Measurements from ENCODE around the gene PCDHA7. TPM values are rescaled to one million over a fixed set of nuclear protein-coding genes. Genes with fewer than 3 reads are reported as not detected.
"Not testable (repeated sequence)": the region's sequence is repeated elsewhere in the genome, so short reads cannot be mapped to it uniquely, and the experiment has no call there.

PCDHA7 gene
- total RNA-seq, 1 experiment from 2014 or later, result 0.48 TPM

- Mint-ChIP-seq H3K9me3 (peaks cover 20 to 26% of the 10 kb centered on the region in 2 experiments), H3K36me3 (ENCODE audit: insufficient read depth in 1 of 3, low read depth in 3 of 3) (peaks cover 14 to 38% (median 15%) of the 10 kb centered on the region in 3 experiments), H3K4me3 (peak overlapping the region in 1 of 2 experiments; percentile 33; a peak in 1 of 5 replicates)
- not testable (repeated sequence) for H2BK15ac ChIP-seq (ENCODE audit: low read depth, low read length); H3K4me1 Mint-ChIP-seq; H2BK12ac ChIP-seq (ENCODE audit: insufficient read length, low read depth, low read length); H3K18ac ChIP-seq (ENCODE audit: insufficient read length, low read depth, low read length); H3K4ac ChIP-seq (ENCODE audit: low read depth, low read length); H2BK20ac ChIP-seq (ENCODE audit: low read depth, low read length, poor library complexity, severe bottlenecking); H4K5ac ChIP-seq (ENCODE audit: insufficient read length, low read depth, low read length); H3K27me3 ChIP-seq (ENCODE audit: insufficient read depth, low read length); H4K20me1 ChIP-seq (ENCODE audit: control insufficient read depth, insufficient read depth, insufficient read length); H2BK120ac ChIP-seq (ENCODE audit: low read depth, low read length, poor library complexity, severe bottlenecking); H3K27ac Mint-ChIP-seq; H3K4me1 ChIP-seq (ENCODE audit: insufficient read depth, low read length); H3K79me2 ChIP-seq (ENCODE audit: insufficient read depth, low read length); H4K8ac ChIP-seq (replicated peaks; ENCODE audit: insufficient read length, low read depth, low read length); H3K4me2 ChIP-seq (ENCODE audit: insufficient read depth, insufficient read length, low read length); H2AFZ ChIP-seq (ENCODE audit: low read length); H3K27me3 Mint-ChIP-seq (ENCODE audit: low read depth); H3K23me2 ChIP-seq (ENCODE audit: insufficient read length, low read depth, low read length, poor library complexity, severe bottlenecking); H2AK5ac ChIP-seq (ENCODE audit: insufficient read length, low read length); H3K9me3 ChIP-seq (ENCODE audit: control insufficient read depth, low read depth, low read length); DNase-seq; H3K56ac ChIP-seq (ENCODE audit: insufficient read length, low read depth, low read length); H3K23ac ChIP-seq (ENCODE audit: insufficient read length, low read depth, low read length); H3T11ph ChIP-seq (ENCODE audit: low read length); H4K91ac ChIP-seq (ENCODE audit: insufficient read length, low read depth, low read length); H3K14ac ChIP-seq (ENCODE audit: insufficient read depth, low read length); H3K9ac ChIP-seq (ENCODE audit: extremely low read depth, insufficient read length, low read length); H3K79me1 ChIP-seq (ENCODE audit: insufficient read depth, low read depth, low read length, poor library complexity, severe bottlenecking); H3K27ac ChIP-seq (ENCODE audit: insufficient read length, low read depth, low read length); H2BK5ac ChIP-seq (ENCODE audit: insufficient read length, low read length)
- WGBS (ENCODE audit: extremely low coverage, insufficient read length, low lambda C conversion rate), result no CpG with 5 or more reads among the region's 38 CpGs
Observed at GRCh38 chr5:140834439-140835008, 455 bp downstream of the PCDHA7 start.

Measured in H9 (cell line).